HepG2 (cell line): Measurements from ENCODE around the gene NBPF3. TPM values are rescaled to one million over a fixed set of nuclear protein-coding genes. Genes with fewer than 3 reads are reported as not detected.

Experiments
- DDIT3 ChIP-seq: sonication (generic); formaldehyde crosslinking; IDR thresholded peaks from 2 replicates; pipeline ENCODE4 v1.4.0; 2020; ENCODE audit warnings: mild to moderate bottlenecking, missing genetic modification reagents
- HNRNPH1 ChIP-seq: fragments of 200-400 bp; formaldehyde crosslinking; optimal IDR thresholded peaks from 2 replicates; pipeline ENCODE3; 2017; ENCODE audit warnings: mild to moderate bottlenecking, low read depth, low read length
- KAT8 ChIP-seq: IDR thresholded peaks from 2 replicates; pipeline ENCODE4 v1.6.1; 2016; ENCODE audit warnings: missing genetic modification reagents, missing compliant biosample characterization
- MLX ChIP-seq: IDR thresholded peaks from 2 replicates; pipeline ENCODE4 v1.6.1; 2016
- MTA1 ChIP-seq: sonication (generic); formaldehyde crosslinking; IDR thresholded peaks from 2 replicates; pipeline ENCODE4 v1.4.0; 2020; ENCODE audit warnings: missing genetic modification reagents, mild to moderate bottlenecking, borderline replicate concordance
- NBN ChIP-seq: fragments of 450-650 bp; conservative IDR thresholded peaks from 2 replicates; pipeline ENCODE4 v1.6.1; 2017
- PHF8 ChIP-seq: sonication (generic); formaldehyde crosslinking; IDR thresholded peaks from 2 replicates; pipeline ENCODE4 v1.5.0; 2020; ENCODE audit warnings: missing genetic modification reagents
- POLR2A ChIP-seq, 2 experiments: IDR thresholded peaks; 2 replicates each; pipeline ENCODE4 v1.6.1; 2011; ENCODE audit warnings: low read depth in 2 of 2, low read length in 2 of 2, mild to moderate bottlenecking in 1 of 2, moderate library complexity in 1 of 2; ENCODE audit not compliant: insufficient read depth in 1 of 2
- RFX5 ChIP-seq: IDR thresholded peaks from 2 replicates; pipeline ENCODE4 v1.6.1; 2011; ENCODE audit warnings: low read depth, low read length, improper control_type of control experiment
- UBTF ChIP-seq: sonication (generic); formaldehyde crosslinking; IDR thresholded peaks from 2 replicates; pipeline ENCODE4 v1.4.0; 2020; ENCODE audit warnings: mild to moderate bottlenecking, missing genetic modification reagents
- ZBTB37 ChIP-seq: sonication (generic); formaldehyde crosslinking; IDR thresholded peaks from 2 replicates; pipeline ENCODE4 v1.4.0; 2020; ENCODE audit warnings: mild to moderate bottlenecking, missing genetic modification reagents
- ZBTB43 ChIP-seq: sonication (generic); formaldehyde crosslinking; conservative IDR thresholded peaks from 2 replicates; pipeline ENCODE4 v1.4.0; 2020; ENCODE audit warnings: missing genetic modification reagents
- ZBTB46 ChIP-seq: sonication (generic); formaldehyde crosslinking; IDR thresholded peaks from 2 replicates; pipeline ENCODE4 v1.4.0; 2020; ENCODE audit warnings: mild to moderate bottlenecking, missing genetic modification reagents, borderline replicate concordance
- ZC3H13 ChIP-seq: sonication (generic); formaldehyde crosslinking; IDR thresholded peaks from 2 replicates; pipeline ENCODE4 v1.8.1; 2023; ENCODE audit warnings: mild to moderate bottlenecking, missing genetic modification reagents, moderate library complexity
- ZKSCAN1 ChIP-seq: fragments of 150-350 bp; IDR thresholded peaks from 2 replicates; pipeline ENCODE4 v1.6.1; 2014; ENCODE audit warnings: low read length
- ZNF235 ChIP-seq: sonication (generic); formaldehyde crosslinking; IDR thresholded peaks from 2 replicates; pipeline ENCODE4 v1.8.1; 2023; ENCODE audit warnings: mild to moderate bottlenecking, missing genetic modification reagents, borderline replicate concordance
- ZNF484 ChIP-seq: sonication (generic); formaldehyde crosslinking; IDR thresholded peaks from 2 replicates; pipeline ENCODE4 v1.5.1; 2020; ENCODE audit warnings: mild to moderate bottlenecking, low read depth, missing genetic modification reagents, borderline replicate concordance
- ZNF660 ChIP-seq: sonication (generic); formaldehyde crosslinking; IDR thresholded peaks from 2 replicates; pipeline ENCODE4 v1.5.1; 2020; ENCODE audit warnings: mild to moderate bottlenecking, low read depth, missing genetic modification reagents, borderline replicate concordance
- ZNF768 ChIP-seq: sonication (generic); formaldehyde crosslinking; IDR thresholded peaks from 2 replicates; pipeline ENCODE4 v1.4.0; 2020; ENCODE audit warnings: missing genetic modification reagents
- polyA plus RNA-seq, 8 experiments: library from polyadenylated mRNA; depleted of rRNA in 3 of 8; stranded (reverse) in 7 of 8; unstranded in 1 of 8; fragments of >200 nt; fragmentation: Illumina TruSeq in 4 of 8; extraction: Trizol in 4 of 8; gene quantifications; 2 replicates each; pipeline versions ENCODE4 v1.2.1 to v1.2.3, GENCODE V29; 2011 to 2016; ENCODE audit warnings: low read depth in 4 of 8, missing spikeins in 1 of 8, mixed read lengths in 1 of 8; ENCODE audit not compliant: insufficient read depth in 1 of 8
- total RNA-seq, 5 experiments: library from RNA; depleted of rRNA; stranded (reverse); fragments of >200 nt; fragmentation: Illumina TruSeq; extraction: Trizol; gene quantifications; 2 replicates each; pipeline ENCODE4 v1.2.3, GENCODE V29; 2016; ENCODE audit warnings: low read depth in 1 of 5

Gene NBPF3
- total and polyA plus RNA-seq, 2 of the 13 experiments (the other 11 are each of a cell fraction or from before 2014, with no cell fraction given): 3.5 to 4.9 TPM

- TF ChIP-seq MLX (CRISPR knock-in tag) (no peak), ZC3H13 (no peak), NBN (no peak), ZBTB37 (CRISPR knock-in tag) (no peak), PHF8 (CRISPR knock-in tag) (peak; percentile 66; the same call in 1 of the 2 replicates), KAT8 (CRISPR knock-in tag) (peak; percentile 39; the same call in 1 of the 2 replicates), HNRNPH1 (no peak), ZBTB46 (no peak), ZNF484 (no peak), ZKSCAN1 (no peak), MTA1 (CRISPR knock-in tag) (peak; percentile 27; the same call in 1 of the 2 replicates), ZNF660 (CRISPR knock-in tag) (no peak), ZBTB43 (CRISPR knock-in tag) (no peak), POLR2A (IDR thresholded peaks at IDR 0.05; ENCODE audit: insufficient read depth in 1 of 2, low read depth in 2 of 2, low read length in 2 of 2) (peak; percentile 35 to 83; a peak in 2 of 4 replicates), ZNF768 (CRISPR knock-in tag) (no peak), ZNF235 (no peak), UBTF (CRISPR knock-in tag) (peak; percentile 48; the same call in 1 of the 2 replicates), DDIT3 (CRISPR knock-in tag) (no peak), RFX5 (no peak)
These were observed at the start of gene NBPF3 (continued) for GRCh38 chr1:21439721-21440629.
